ENCODE data around the gene AKAP6. TPM values are rescaled to one million over a fixed set of nuclear protein-coding genes. Genes with fewer than 3 reads are reported as not detected.
A peak's percentile ranks its signal among the peaks of the same experiment; 100 is the strongest.

Gene AKAP6
- total and polyA plus RNA-seq, 2 of the 8 experiments (the other 6 are each of a cell fraction or from before 2014, with no cell fraction given), result 0.09 to 0.89 TPM

GRCh38 chr14:32358781-32359180, 29.7 kb downstream of the AKAP6 start:
- Histone ChIP-seq H2AFZ (ENCODE audit: low read length) (no peak overlapping the region), H4K91ac (replicated peaks; ENCODE audit: insufficient read length, low read length) (no peak overlapping the region), H3K79me1 (ENCODE audit: low read depth, low read length) (no peaks in the 10 kb centered on the region), H2BK15ac (ENCODE audit: low read length) (no peak overlapping the region), H2BK12ac (ENCODE audit: low read depth, low read length) (no peak overlapping the region), H3K36me3 (ENCODE audit: control insufficient read depth in 2 of 4, insufficient read depth in 4 of 4, low read length in 3 of 4) (no peaks in the 10 kb centered on the region), H3K23ac (ENCODE audit: insufficient read length) (no peak overlapping the region), H3K9ac (replicated peaks in 1 of 4; ENCODE audit: extremely low read depth in 1 of 4, low read depth in 3 of 4, low read length in 3 of 4) (no peak overlapping the region), H3K56ac (replicated peaks; ENCODE audit: insufficient read length, low read depth, low read length) (no peak overlapping the region), H3K18ac (ENCODE audit: extremely low read depth, low read length) (no peak overlapping the region), H2BK120ac (replicated peaks; ENCODE audit: low read depth, low read length) (no peak overlapping the region), H3K79me2 (ENCODE audit: control insufficient read depth in 1 of 2, insufficient read depth in 2 of 2, low read length in 2 of 2) (no peaks in the 10 kb centered on the region), H3K4me2 (ENCODE audit: insufficient read depth in 1 of 2, low read depth in 2 of 2, low read length in 2 of 2) (no peak overlapping the region; a peak in 1 of 4 replicates), H4K5ac (ENCODE audit: insufficient read length, low read depth, low read length) (no peak overlapping the region), H2BK20ac (ENCODE audit: low read length) (no peak overlapping the region), H3K14ac (ENCODE audit: insufficient read length) (no peak overlapping the region), H4K20me1 (replicated peaks in 1 of 2; ENCODE audit: control insufficient read depth in 1 of 2, insufficient read depth in 2 of 2, low read length in 2 of 2) (no peaks in the 10 kb centered on the region), H2BK5ac (ENCODE audit: low read depth, low read length) (no peak overlapping the region), H2AK5ac (ENCODE audit: low read depth, low read length) (no peak overlapping the region), H3K4ac (replicated peaks; ENCODE audit: insufficient read length, low read depth, low read length) (no peak overlapping the region), H3K4me3 (ENCODE audit: extremely low read depth in 1 of 4, insufficient read depth in 2 of 4, low read depth in 3 of 4, low read length in 4 of 4) (no peak overlapping the region), H3K4me1 (replicated peaks in 1 of 4; ENCODE audit: control insufficient read depth in 3 of 4, insufficient read depth in 4 of 4, low read length in 3 of 4) (peaks cover 2 to 6% (median 3%) of the 10 kb centered on the region in 4 experiments; a peak in 4 of 7 replicates), H3K23me2 (ENCODE audit: low read depth, low read length) (no peaks in the 10 kb centered on the region), H3K27ac (ENCODE audit: low read depth, low read length) (no peak overlapping the region), H3K27me3 (replicated peaks in 1 of 4; ENCODE audit: control insufficient read depth in 3 of 4, extremely low read depth in 1 of 4, insufficient read depth in 3 of 4, low read length in 3 of 4) (no peaks in the 10 kb centered on the region), H3K9me3 (ENCODE audit: insufficient read depth in 2 of 2, low read depth in 1 of 2, low read length in 1 of 2) (no peaks in the 10 kb centered on the region), H4K8ac (ENCODE audit: extremely low read depth, insufficient read depth, low read length) (no peak overlapping the region)
- peak; percentile 61 for TF ChIP-seq SP1 (IDR thresholded peaks at IDR 0.05; ENCODE audit: low read depth, low read length)
- TF ChIP-seq MAX (IDR thresholded peaks at IDR 0.05), result no peak
- no peak for TF ChIP-seq BCL11A (IDR thresholded peaks at IDR 0.05; ENCODE audit: low read depth in 2 of 2, low read length in 2 of 2)
- peak; percentile 72; the same call in 1 of the 2 replicates for TF ChIP-seq TCF12 (IDR thresholded peaks at IDR 0.05; ENCODE audit: low read depth, low read length)
- no peak for TF ChIP-seq CBX8 (IDR thresholded peaks at IDR 0.05; ENCODE audit: borderline replicate concordance, low read depth, low read length)
- no peak for TF ChIP-seq JUN (IDR thresholded peaks at IDR 0.05; ENCODE audit: low read depth, low read length)
- no peak for TF ChIP-seq CEBPB (IDR thresholded peaks at IDR 0.05; ENCODE audit: low read depth, low read length)
- no peak for TF ChIP-seq GTF2F1 (IDR thresholded peaks at IDR 0.05; ENCODE audit: borderline replicate concordance, low read depth, low read length)
- ChIA-PET CTCF (ENCODE audit: partially characterized antibody) (no interaction called here), POLR2A (ENCODE audit: partially characterized antibody) (no interaction called here)
- FAIRE-seq, result no peak
- no peak for DNase-seq (ENCODE audit: low read depth in 1 of 2, low spot score in 2 of 2)
- WGBS, 2 experiments (ENCODE audit: extremely low coverage in 1 of 2, insufficient coverage in 1 of 2, insufficient read length in 1 of 2, insufficient replicate concordance in 2 of 2, low coverage in 1 of 2, low lambda C conversion rate in 2 of 2, missing lambda C conversion rate in 1 of 2), result 54% methylated on average over 3 of the region's 3 CpGs; no CpG with 5 or more reads in 1 of the 2 experiments
